Neural cell (in vitro differentiated cells): ENCODE results near the gene MFSD2A. TPM values are rescaled to one million over a fixed set of nuclear protein-coding genes. Genes with fewer than 3 reads are reported as not detected.

Experiments used
- H2AFZ ChIP-seq: fragments of 200-600, 300-800 bp; sonication (generic), shearing (Covaris generic); 2 replicates; pipeline ENCODE4 v1.6.0; 2014; ENCODE audit warnings: low read depth, mild to moderate bottlenecking, antibody characterized with exemption, low read length, moderate library complexity
- H3F3A ChIP-seq: fragments of 200-600 bp; shearing (Covaris generic); 2 replicates; pipeline ENCODE4 v1.6.1; 2016; ENCODE audit warnings: mild to moderate bottlenecking, moderate library complexity, mixed read lengths, antibody characterized with exemption, low read length; ENCODE audit not compliant: insufficient read depth, poor library complexity, severe bottlenecking
- H3K27ac ChIP-seq: fragments of 200-600, 300-800 bp; sonication (generic), shearing (Covaris generic); 2 replicates; pipeline ENCODE4 v1.5.1; 2014; ENCODE audit warnings: mild to moderate bottlenecking, low read length, moderate library complexity
- H3K27me3 ChIP-seq: fragments of 300-800, 200-600 bp; sonication (generic), shearing (Covaris generic); 2 replicates; pipeline ENCODE4 v1.6.0; 2014; ENCODE audit warnings: mild to moderate bottlenecking, low read depth, low read length, moderate library complexity; ENCODE audit not compliant: insufficient read depth
- H3K36me3 ChIP-seq: fragments of 300-800, 200-600 bp; sonication (generic), shearing (Covaris generic); 2 replicates; pipeline ENCODE4 v1.5.1; 2014; ENCODE audit warnings: mild to moderate bottlenecking, antibody characterized with exemption, low read length, moderate library complexity; ENCODE audit not compliant: insufficient read depth
- H3K4me2 ChIP-seq: fragments of 300-800, 200-600 bp; sonication (generic), shearing (Covaris generic); 2 replicates; pipeline ENCODE4 v1.6.0; 2014; ENCODE audit warnings: mild to moderate bottlenecking, low read length
- H3K4me3 ChIP-seq: fragments of 300-800, 200-600 bp; sonication (generic), shearing (Covaris generic); 2 replicates; pipeline ENCODE4 v1.5.1; 2014; ENCODE audit warnings: mild to moderate bottlenecking, low read length, moderate library complexity
- H3K79me2 ChIP-seq: fragments of 200-600 bp; shearing (Covaris generic); replicated peaks from 2 replicates; pipeline ENCODE4 v1.6.0; 2014; ENCODE audit warnings: mild to moderate bottlenecking, low read length, moderate library complexity; ENCODE audit not compliant: insufficient read depth
- H3K9ac ChIP-seq: fragments of 300-800, 200-600 bp; sonication (generic), shearing (Covaris generic); 2 replicates; pipeline ENCODE4 v1.6.1; 2016; ENCODE audit warnings: mild to moderate bottlenecking, low read length, mixed read lengths
- H3K9me2 ChIP-seq: fragments of 200-600 bp; shearing (Covaris generic); 2 replicates; pipeline ENCODE4 v1.6.1; 2016; ENCODE audit warnings: mild to moderate bottlenecking, low read length, mixed read lengths; ENCODE audit not compliant: insufficient read depth
- H3K9me3 ChIP-seq: fragments of 200-600, 300-800 bp; sonication (generic), shearing (Covaris generic); 2 replicates; pipeline ENCODE4 v1.6.1; 2016; ENCODE audit warnings: mild to moderate bottlenecking, mixed run types, low read length, moderate library complexity, mixed read lengths
- H4K20me1 ChIP-seq: fragments of 200-600 bp; shearing (Covaris generic); 2 replicates; pipeline ENCODE4 v1.6.1; 2016; ENCODE audit warnings: mild to moderate bottlenecking, mixed run types; ENCODE audit not compliant: insufficient read depth
- CTCF ChIP-seq: fragments of 450-650 bp; IDR thresholded peaks from 2 replicates; pipeline ENCODE4 v1.5.1; 2014; ENCODE audit warnings: antibody characterized with exemption, mild to moderate bottlenecking, moderate library complexity; ENCODE audit not compliant: poor library complexity, severe bottlenecking
- EP300 ChIP-seq: fragments of 450-650 bp; conservative IDR thresholded peaks from 2 replicates; pipeline ENCODE4 v1.6.1; 2014; ENCODE audit warnings: antibody characterized with exemption, mild to moderate bottlenecking, moderate library complexity; ENCODE audit not compliant: poor library complexity, severe bottlenecking
- EZH2 ChIP-seq: fragments of 200-600, 300-800 bp; shearing (Covaris generic), sonication (generic); IDR thresholded peaks from 2 replicates; pipeline ENCODE4 v1.6.1; 2014; ENCODE audit warnings: antibody characterized with exemption, low read length, borderline replicate concordance, mild to moderate bottlenecking; ENCODE audit not compliant: insufficient read depth, poor library complexity, severe bottlenecking
- MXI1 ChIP-seq: fragments of 450-650 bp; conservative IDR thresholded peaks from 2 replicates; pipeline ENCODE4 v1.6.1; 2014; ENCODE audit warnings: antibody characterized with exemption, mild to moderate bottlenecking; ENCODE audit not compliant: poor library complexity, severe bottlenecking
- POLR2AphosphoS5 ChIP-seq: IDR thresholded peaks from 2 replicates; pipeline ENCODE4 v1.6.1; 2012
- RAD21 ChIP-seq: fragments of 450-650 bp; conservative IDR thresholded peaks from 2 replicates; pipeline ENCODE4 v1.6.1; 2014; ENCODE audit warnings: antibody characterized with exemption, mild to moderate bottlenecking, moderate library complexity
- REST ChIP-seq: IDR thresholded peaks from 2 replicates; pipeline ENCODE4 v1.6.1; 2012; ENCODE audit warnings: borderline replicate concordance
- SMC3 ChIP-seq: fragments of 450-650 bp; conservative IDR thresholded peaks from 2 replicates; pipeline ENCODE4 v1.6.1; 2014; ENCODE audit warnings: antibody characterized with exemption, mild to moderate bottlenecking, moderate library complexity; ENCODE audit not compliant: poor library complexity
- TAF1 ChIP-seq: IDR thresholded peaks from 2 replicates; pipeline ENCODE4 v1.6.1; 2012; ENCODE audit warnings: low read depth
- polyA plus RNA-seq: library from polyadenylated mRNA; depleted of rRNA; stranded (reverse); fragments of >200 nt; gene quantifications from 2 replicates; pipeline ENCODE4 v1.2.3, GENCODE V29; 2014

Gene MFSD2A
- polyA plus RNA-seq, 1 donor from 2014 or later, result 7.0 TPM

GRCh38 chr1:39995973-39996393 is 41.0 kb downstream of the MFSD2A start:
- no peak overlapping the region for H3K4me3 ChIP-seq
- no peaks in the 10 kb centered on the region for H4K20me1 ChIP-seq
- no peak overlapping the region for H3K4me2 ChIP-seq
- no peaks in the 10 kb centered on the region for H3K9me2 ChIP-seq
- no peak overlapping the region for H3K9ac ChIP-seq
- TF ChIP-seq CTCF, result no peak
- no peak for TF ChIP-seq RAD21
- TF ChIP-seq SMC3, result no peak
- TF ChIP-seq MXI1, result no peak
- no peak for TF ChIP-seq EZH2
- no peak for TF ChIP-seq TAF1
- TF ChIP-seq REST, result no peak
- no peak for TF ChIP-seq POLR2AphosphoS5
- no peak for TF ChIP-seq EP300
- no peaks in the 10 kb centered on the region for H3K27me3 ChIP-seq
- H3K27ac ChIP-seq, result no peak overlapping the region
- no peak overlapping the region for H2AFZ ChIP-seq
- no peaks in the 10 kb centered on the region for H3K9me3 ChIP-seq
- no peaks in the 10 kb centered on the region for H3K79me2 ChIP-seq
- H3K36me3 ChIP-seq, result no peaks in the 10 kb centered on the region
- H3F3A ChIP-seq, result no peaks in the 10 kb centered on the region

- TF ChIP-seq POLR2AphosphoS5, result no peak
- no peaks in the 10 kb centered on the region for H3K9me2 ChIP-seq
- H3K36me3 ChIP-seq, result no peaks in the 10 kb centered on the region
- H3K4me2 ChIP-seq, result no peak overlapping the region
- H4K20me1 ChIP-seq, result no peaks in the 10 kb centered on the region
- H3F3A ChIP-seq, result no peaks in the 10 kb centered on the region
- H3K27me3 ChIP-seq, result no peaks in the 10 kb centered on the region
- no peak overlapping the region for H3K4me3 ChIP-seq
- H3K9me3 ChIP-seq, result no peaks in the 10 kb centered on the region
- H2AFZ ChIP-seq, result no peak overlapping the region
- no peaks in the 10 kb centered on the region for H3K79me2 ChIP-seq
- no peak overlapping the region for H3K27ac ChIP-seq
- H3K9ac ChIP-seq, result no peak overlapping the region
These were observed 41.6 kb downstream of the MFSD2A start for GRCh38 chr1:39996396-39997004.

- TF ChIP-seq EP300 (no peak), REST (no peak), TAF1 (no peak), MXI1 (no peak), SMC3 (no peak), CTCF (no peak), RAD21 (no peak), EZH2 (no peak), POLR2AphosphoS5 (no peak)
- Histone ChIP-seq H2AFZ (no peak overlapping the region), H3K27me3 (no peaks in the 10 kb centered on the region), H3K27ac (no peak overlapping the region), H3K9me2 (no peaks in the 10 kb centered on the region), H4K20me1 (no peaks in the 10 kb centered on the region), H3F3A (no peaks in the 10 kb centered on the region), H3K36me3 (no peaks in the 10 kb centered on the region), H3K9me3 (no peaks in the 10 kb centered on the region), H3K4me2 (no peak overlapping the region), H3K79me2 (no peaks in the 10 kb centered on the region), H3K4me3 (no peak overlapping the region), H3K9ac (no peak overlapping the region)
These were observed 46.5 kb downstream of the MFSD2A start for GRCh38 chr1:40001456-40001855.
